ENCODE measurements around the gene CMKLR1. TPM values are rescaled to one million over a fixed set of nuclear protein-coding genes. Genes with fewer than 3 reads are reported as not detected.

CMKLR1 gene
- polyA plus RNA-seq, 1 of the 3 experiments (the other 2 are of a cell fraction), result 0.15 TPM

- Histone ChIP-seq H2AFZ (ENCODE audit: low read depth) (no peak overlapping the region), H3K27me3 (ENCODE audit: insufficient read depth) (no peaks in the 10 kb centered on the region), H3K27ac (ENCODE audit: low read depth in 2 of 2, low read length in 1 of 2) (no peak overlapping the region), H3K9ac (no peak overlapping the region), H3K4me3 (ENCODE audit: low read depth in 2 of 2, low read length in 1 of 2) (no peak overlapping the region), H3K9me2 (no peaks in the 10 kb centered on the region), H3K9me3 (no peaks in the 10 kb centered on the region), H3K4me2 (no peak overlapping the region), H3K4me1 (ENCODE audit: control insufficient read depth in 1 of 2, insufficient read depth in 2 of 2, low read depth in 1 of 2, low read length in 1 of 2) (peaks cover 0 to 37% of the 10 kb centered on the region in 2 experiments; a peak in 2 of 4 replicates), H4K20me1 (ENCODE audit: insufficient read depth) (no peaks in the 10 kb centered on the region), H3K79me2 (ENCODE audit: insufficient read depth) (no peaks in the 10 kb centered on the region), H3K36me3 (replicated peaks in 1 of 2; ENCODE audit: control insufficient read depth in 1 of 2, insufficient read depth in 2 of 2, low read length in 1 of 2) (no peaks in the 10 kb centered on the region), H3F3A (replicated peaks; ENCODE audit: insufficient read depth) (no peaks in the 10 kb centered on the region)
- no peak for DNase-seq
- CTCF ChIA-PET, result interaction anchor here (1.3 to 1.6 kb wide), 3 partner anchors 11 to 216 kb away, joined by 3 read pairs; no protein-coding TSS in a partner anchor
- TF ChIP-seq EZH2phosphoT487 (IDR thresholded peaks at IDR 0.05; ENCODE audit: borderline replicate concordance, low read depth), result no peak
- TF ChIP-seq YY1 (IDR thresholded peaks at IDR 0.05; ENCODE audit: low read depth), result no peak
- no peak for TF ChIP-seq RFX5 (IDR thresholded peaks at IDR 0.05; ENCODE audit: low read length)
- TF ChIP-seq IRF3 (IDR thresholded peaks at IDR 0.05; ENCODE audit: low read depth, low read length), result no peak
- TF ChIP-seq RXRA (IDR thresholded peaks at IDR 0.05; ENCODE audit: borderline replicate concordance, low read depth), result no peak
- TF ChIP-seq EP300 (IDR thresholded peaks at IDR 0.05; ENCODE audit: borderline replicate concordance in 1 of 2, low read depth in 1 of 2, low read length in 1 of 2), result no peak
- TF ChIP-seq ELF1 (IDR thresholded peaks at IDR 0.05), result no peak
- no peak for TF ChIP-seq MEF2A (IDR thresholded peaks at IDR 0.05; ENCODE audit: borderline replicate concordance, low read depth)
- no peak for TF ChIP-seq ZBTB33 (IDR thresholded peaks at IDR 0.05; ENCODE audit: borderline replicate concordance, low read depth)
- no peak for TF ChIP-seq CTCF (IDR thresholded peaks at IDR 0.05)
- WGBS (ENCODE audit: low lambda C conversion rate), result 58% methylated on average over 3 of the region's 3 CpGs
- POLR2A ChIA-PET, result no interaction called here
Measured at GRCh38 chr12:108296945-108297344, 42.2 kb downstream of the CMKLR1 start.

GRCh38 chr12:108295641-108296040 lies 43.5 kb downstream of the CMKLR1 start:
- CTCF ChIA-PET, result interaction anchor here (0.7 to 1.3 kb wide), 2 partner anchors 23 to 58 kb away, joined by 3 read pairs; no protein-coding TSS in a partner anchor
- H3K4me1 ChIP-seq (ENCODE audit: control insufficient read depth in 1 of 2, insufficient read depth in 2 of 2, low read depth in 1 of 2, low read length in 1 of 2), result peaks cover 0 to 35% of the 10 kb centered on the region in 2 experiments; a peak in 2 of 4 replicates
- POLR2A ChIA-PET, result no interaction called here

More at GRCh38 chr12:108295641-108296040, 43.5 kb downstream of the CMKLR1 start:
- no peaks in the 10 kb centered on the region for H3K9me2 ChIP-seq
- no peak overlapping the region for H3K4me2 ChIP-seq
- H3K9me3 ChIP-seq, result no peaks in the 10 kb centered on the region
- no peaks in the 10 kb centered on the region for H3K79me2 ChIP-seq (ENCODE audit: insufficient read depth)
- H2AFZ ChIP-seq (ENCODE audit: low read depth), result no peak overlapping the region
- no peaks in the 10 kb centered on the region for H3K36me3 ChIP-seq (replicated peaks in 1 of 2; ENCODE audit: control insufficient read depth in 1 of 2, insufficient read depth in 2 of 2, low read length in 1 of 2)
- H3K9ac ChIP-seq, result no peak overlapping the region
- DNase-seq, result no peak
- no peak overlapping the region for H3K4me3 ChIP-seq (ENCODE audit: low read depth in 2 of 2, low read length in 1 of 2)
- H3F3A ChIP-seq (replicated peaks; ENCODE audit: insufficient read depth), result no peaks in the 10 kb centered on the region
- 31% methylated on average over 8 of the region's 8 CpGs for WGBS (ENCODE audit: low lambda C conversion rate)
- H4K20me1 ChIP-seq (ENCODE audit: insufficient read depth), result no peaks in the 10 kb centered on the region
- no peaks in the 10 kb centered on the region for H3K27me3 ChIP-seq (ENCODE audit: insufficient read depth)
- peak overlapping the region in 1 of 2 experiments; percentile 40; a peak in 1 of 4 replicates for H3K27ac ChIP-seq (ENCODE audit: low read depth in 2 of 2, low read length in 1 of 2)
- TF ChIP-seq NFIC (IDR thresholded peaks at IDR 0.05; ENCODE audit: borderline replicate concordance) (no peak), MAX (IDR thresholded peaks at IDR 0.05; ENCODE audit: low read depth) (no peak), REST (IDR thresholded peaks at IDR 0.05; ENCODE audit: low read depth, low read length) (no peak), TAF1 (IDR thresholded peaks at IDR 0.05; ENCODE audit: borderline replicate concordance, low read depth, low read length) (no peak), TCF12 (IDR thresholded peaks at IDR 0.05) (no peak), RAD21 (IDR thresholded peaks at IDR 0.05; ENCODE audit: low read length) (no peak)

Data from SK-N-SH (cell line).